Rectal smooth muscle tissue (tissue), 1 donor: ENCODE data around the gene NUAK2.

ENCODE experiments used
- H3K27ac ChIP-seq: one replicate; pipeline ENCODE4 v1.7.0; 2013; ENCODE audit warnings: low read depth, low read length, inconsistent platforms
- H3K27me3 ChIP-seq: one replicate; pipeline ENCODE4 v1.7.0; 2013; ENCODE audit warnings: low read length; ENCODE audit not compliant: control insufficient read depth, insufficient read depth
- H3K36me3 ChIP-seq: one replicate; pipeline ENCODE4 v1.7.0; 2013; ENCODE audit warnings: low read length; ENCODE audit not compliant: control insufficient read depth, insufficient read depth
- H3K4me1 ChIP-seq: one replicate; pipeline ENCODE4 v1.7.0; 2013; ENCODE audit warnings: low read length; ENCODE audit not compliant: control insufficient read depth, insufficient read depth
- H3K4me3 ChIP-seq: one replicate; pipeline ENCODE4 v1.7.0; 2013; ENCODE audit warnings: low read length
- H3K9ac ChIP-seq: one replicate; pipeline ENCODE4 v1.7.0; 2013; ENCODE audit warnings: low read length

NUAK2 gene

DNA sequence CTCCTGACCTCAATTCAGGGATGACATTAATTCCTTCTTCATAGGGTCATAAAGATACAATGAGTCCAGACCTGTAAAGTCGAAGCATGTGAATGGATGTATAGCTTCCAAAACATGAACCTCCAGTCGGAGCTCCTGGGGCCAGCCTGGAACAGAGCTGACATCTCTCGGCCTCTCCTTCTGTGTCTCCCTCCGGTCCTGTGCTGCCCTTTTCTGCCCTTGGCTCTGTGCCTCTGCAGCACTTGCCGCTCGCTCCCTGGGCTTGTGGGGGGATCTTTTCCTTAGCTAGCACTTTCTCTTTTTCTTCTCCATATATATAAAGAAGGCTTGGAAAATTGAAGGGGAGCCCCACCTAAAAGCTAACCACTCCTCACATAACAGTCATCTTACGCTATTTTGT, 51.3 kb downstream of the NUAK2 start:
- no peak overlapping the region for H3K4me3 ChIP-seq
- H3K36me3 ChIP-seq = no peaks in the 10 kb centered on the region
- no peak overlapping the region for H3K9ac ChIP-seq
- no peaks in the 10 kb centered on the region for H3K27me3 ChIP-seq
- H3K27ac ChIP-seq = no peak overlapping the region
- peaks cover 2% of the 10 kb centered on the region for H3K4me1 ChIP-seq

DNA sequence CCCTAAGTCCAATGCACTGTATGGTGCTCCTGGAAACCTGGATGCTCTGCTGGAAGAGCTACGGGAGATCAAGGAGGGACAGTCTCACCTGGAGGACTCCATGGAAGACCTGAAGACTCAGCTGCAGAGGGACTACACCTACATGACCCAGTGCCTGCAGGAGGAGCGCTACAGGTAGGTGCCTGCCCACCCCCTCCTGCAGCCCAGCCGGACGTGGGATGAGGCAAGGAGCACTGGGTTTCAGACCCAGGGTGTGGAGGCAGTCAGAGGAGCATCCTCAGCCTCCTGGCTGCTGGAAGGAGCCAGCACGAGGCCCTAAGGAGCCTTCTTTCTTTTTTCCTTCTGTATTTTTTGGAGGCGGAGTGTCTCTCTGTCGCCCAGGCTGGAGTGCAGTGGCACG, 51.8 kb downstream of the NUAK2 start:
- Histone ChIP-seq H3K27ac (no peak overlapping the region), H3K4me3 (no peak overlapping the region), H3K9ac (no peak overlapping the region), H3K4me1 (peaks cover 2% of the 10 kb centered on the region), H3K36me3 (no peaks in the 10 kb centered on the region), H3K27me3 (no peaks in the 10 kb centered on the region)

DNA sequence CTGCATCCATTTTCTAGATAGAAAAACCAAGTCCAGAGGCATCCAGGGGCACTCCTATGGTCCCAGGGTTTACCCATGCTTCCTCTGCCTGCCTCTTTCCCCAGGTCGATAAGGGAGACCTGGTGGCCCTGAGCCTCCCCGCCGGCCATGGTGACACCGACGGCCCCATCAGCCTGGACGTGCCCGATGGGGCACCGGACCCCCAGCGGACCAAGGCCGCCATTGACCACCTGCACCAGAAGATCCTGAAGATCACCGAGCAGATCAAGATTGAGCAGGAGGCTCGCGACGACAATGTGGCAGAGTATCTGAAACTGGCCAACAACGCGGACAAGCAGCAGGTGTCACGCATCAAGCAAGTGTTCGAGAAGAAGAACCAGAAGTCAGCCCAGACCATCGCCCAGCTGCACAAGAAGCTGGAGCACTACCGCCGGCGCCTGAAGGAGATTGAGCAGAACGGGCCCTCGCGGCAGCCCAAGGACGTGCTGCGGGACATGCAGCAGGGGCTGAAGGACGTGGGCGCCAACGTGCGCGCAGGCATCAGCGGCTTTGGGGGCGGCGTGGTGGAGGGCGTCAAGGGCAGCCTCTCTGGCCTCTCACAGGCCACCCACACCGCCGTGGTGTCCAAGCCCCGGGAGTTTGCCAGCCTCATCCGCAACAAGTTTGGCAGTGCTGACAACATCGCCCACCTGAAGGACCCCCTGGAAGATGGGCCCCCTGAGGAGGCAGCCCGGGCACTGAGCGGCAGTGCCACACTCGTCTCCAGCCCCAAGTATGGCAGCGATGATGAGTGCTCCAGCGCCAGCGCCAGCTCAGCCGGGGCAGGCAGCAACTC, 52.5 kb downstream of the NUAK2 start:
- H3K27ac ChIP-seq = no peak overlapping the region
- no peak overlapping the region for H3K9ac ChIP-seq
- H3K36me3 ChIP-seq = no peaks in the 10 kb centered on the region
- peaks cover 2% of the 10 kb centered on the region for H3K4me1 ChIP-seq
- H3K27me3 ChIP-seq = no peaks in the 10 kb centered on the region
- no peak overlapping the region for H3K4me3 ChIP-seq

DNA sequence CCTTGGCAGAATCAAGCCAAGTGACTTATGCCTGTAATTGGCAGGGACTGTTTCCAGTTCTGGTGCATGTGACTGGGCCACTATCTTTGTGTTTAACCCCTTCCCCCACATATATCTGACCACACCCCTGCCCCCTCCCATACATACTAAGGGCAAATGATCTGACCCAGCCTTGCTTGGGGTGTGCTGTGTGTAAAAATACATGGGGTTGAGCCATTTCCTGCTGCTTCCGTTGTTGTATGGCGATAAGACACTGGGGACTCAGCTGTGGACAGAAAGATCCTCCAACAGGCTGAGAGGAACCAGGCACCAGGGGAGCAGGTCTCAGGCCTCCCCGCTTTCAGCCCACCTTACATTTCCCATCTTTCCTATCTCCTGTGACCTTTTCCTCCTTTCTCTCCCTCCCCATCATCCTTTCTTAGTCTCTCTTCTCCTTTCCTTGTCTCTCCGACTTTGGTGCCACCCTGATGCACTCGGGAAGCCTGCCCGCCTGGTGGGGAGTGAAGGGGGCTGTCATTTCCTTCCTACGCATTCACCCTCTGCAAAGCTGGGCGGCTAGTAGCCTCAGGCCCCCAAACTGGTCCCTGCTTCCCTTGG, 54.1 kb downstream of the NUAK2 start:
- Histone ChIP-seq H3K27ac (no peak overlapping the region), H3K36me3 (no peaks in the 10 kb centered on the region), H3K4me3 (no peak overlapping the region), H3K27me3 (no peaks in the 10 kb centered on the region), H3K4me1 (no peaks in the 10 kb centered on the region), H3K9ac (no peak overlapping the region)

DNA sequence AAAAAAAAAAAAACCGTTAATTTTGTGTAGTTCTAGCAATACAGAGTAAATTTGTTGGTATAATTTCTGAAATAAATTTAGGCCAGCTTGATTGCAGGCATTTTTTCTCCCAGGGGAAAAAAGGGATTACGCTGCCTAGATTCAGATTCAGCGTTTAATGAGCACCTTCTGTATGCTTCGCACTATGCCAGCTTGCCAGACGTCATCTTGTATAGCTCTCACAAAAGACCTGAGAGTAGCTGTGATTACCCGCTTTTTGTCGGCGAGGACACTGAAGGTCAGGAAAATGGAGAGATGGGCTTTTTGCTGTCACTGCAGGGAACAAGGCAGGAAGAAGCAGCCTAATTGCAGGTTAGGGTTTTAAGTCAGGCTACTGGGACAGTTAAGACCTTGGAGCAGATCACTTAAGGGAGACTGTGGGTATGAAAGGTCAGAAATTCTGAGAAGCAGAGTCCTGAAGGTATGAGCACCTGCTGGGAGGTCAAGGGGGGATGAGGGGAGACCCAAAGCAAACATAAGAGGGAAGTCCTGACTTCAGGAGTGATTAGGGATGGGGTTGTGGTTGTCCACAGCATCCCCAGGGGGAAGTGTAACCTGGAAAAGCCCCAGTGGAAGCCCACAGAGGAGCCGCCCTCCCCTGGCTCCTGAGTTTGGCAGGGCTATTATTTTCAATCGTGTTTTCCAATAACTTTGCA, 54.8 kb downstream of the NUAK2 start:
- peaks cover 3% of the 10 kb centered on the region for H3K4me1 ChIP-seq
- H3K9ac ChIP-seq = no peak overlapping the region
- H3K36me3 ChIP-seq = no peaks in the 10 kb centered on the region
- no peaks in the 10 kb centered on the region for H3K27me3 ChIP-seq
- H3K4me3 ChIP-seq = no peak overlapping the region
- no peak overlapping the region for H3K27ac ChIP-seq

DNA sequence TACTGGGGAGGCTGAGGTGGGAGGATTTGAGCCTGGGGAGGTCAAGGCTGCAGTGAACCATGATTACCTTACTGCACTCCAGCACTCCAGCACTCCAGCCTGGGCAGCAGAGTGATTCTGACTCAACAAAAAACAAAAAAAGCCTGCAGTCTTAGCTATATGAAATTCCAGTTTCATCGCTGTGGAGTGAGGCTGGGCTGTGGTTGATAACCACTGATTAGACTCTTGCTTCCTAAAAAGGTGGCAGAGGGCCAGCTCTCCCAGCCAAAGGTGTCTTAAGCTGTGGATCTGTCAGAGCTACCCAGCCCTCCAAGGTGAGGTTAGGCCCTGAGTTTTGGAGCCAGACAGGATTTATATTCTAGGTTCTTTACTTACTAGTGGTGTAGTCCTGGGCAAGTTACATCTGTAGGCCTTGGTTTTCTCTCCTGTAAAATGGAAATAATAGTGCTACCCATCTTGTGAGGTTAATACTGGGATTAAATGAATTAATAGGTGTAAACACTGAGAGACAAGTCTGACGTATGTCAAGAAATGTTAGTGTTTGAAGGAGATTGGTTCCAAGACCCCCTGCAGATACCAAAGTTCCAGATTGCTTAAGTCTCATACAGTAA, 57.9 kb downstream of the NUAK2 start:
- no peak overlapping the region for H3K9ac ChIP-seq
- H3K36me3 ChIP-seq = no peaks in the 10 kb centered on the region
- peaks cover 4% of the 10 kb centered on the region for H3K4me1 ChIP-seq

DNA sequence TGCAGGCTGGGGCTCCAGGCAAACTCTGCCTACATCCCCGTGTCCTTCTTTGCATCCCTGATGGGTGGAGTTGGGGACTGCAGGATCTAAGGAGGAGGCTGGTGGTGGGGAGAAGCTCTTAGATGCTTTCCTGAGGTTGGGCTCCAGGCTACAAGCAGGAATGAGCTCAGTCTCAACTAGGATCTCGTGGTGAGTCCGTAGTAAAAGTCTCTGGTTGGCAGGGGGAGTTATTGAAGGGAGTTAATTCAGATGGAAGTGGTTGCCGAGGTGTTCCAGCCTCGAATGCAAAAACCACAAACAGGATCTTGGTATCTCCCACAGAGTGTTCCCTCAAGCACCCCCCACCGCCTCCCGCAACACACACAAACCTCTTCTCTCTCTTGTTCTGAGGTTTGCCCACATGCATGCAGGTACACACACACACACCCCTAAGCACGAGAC, 58.8 kb downstream of the NUAK2 start:
- peaks cover 4% of the 10 kb centered on the region for H3K4me1 ChIP-seq
- no peaks in the 10 kb centered on the region for H3K27me3 ChIP-seq
- H3K36me3 ChIP-seq = no peaks in the 10 kb centered on the region
- no peak overlapping the region for H3K27ac ChIP-seq
- no peak overlapping the region for H3K4me3 ChIP-seq
- no peak overlapping the region for H3K9ac ChIP-seq

More for the DNA sequence above, 57.9 kb downstream of the NUAK2 start:
- H3K4me3 ChIP-seq = no peak overlapping the region
- no peak overlapping the region for H3K27ac ChIP-seq
- no peaks in the 10 kb centered on the region for H3K27me3 ChIP-seq

DNA sequence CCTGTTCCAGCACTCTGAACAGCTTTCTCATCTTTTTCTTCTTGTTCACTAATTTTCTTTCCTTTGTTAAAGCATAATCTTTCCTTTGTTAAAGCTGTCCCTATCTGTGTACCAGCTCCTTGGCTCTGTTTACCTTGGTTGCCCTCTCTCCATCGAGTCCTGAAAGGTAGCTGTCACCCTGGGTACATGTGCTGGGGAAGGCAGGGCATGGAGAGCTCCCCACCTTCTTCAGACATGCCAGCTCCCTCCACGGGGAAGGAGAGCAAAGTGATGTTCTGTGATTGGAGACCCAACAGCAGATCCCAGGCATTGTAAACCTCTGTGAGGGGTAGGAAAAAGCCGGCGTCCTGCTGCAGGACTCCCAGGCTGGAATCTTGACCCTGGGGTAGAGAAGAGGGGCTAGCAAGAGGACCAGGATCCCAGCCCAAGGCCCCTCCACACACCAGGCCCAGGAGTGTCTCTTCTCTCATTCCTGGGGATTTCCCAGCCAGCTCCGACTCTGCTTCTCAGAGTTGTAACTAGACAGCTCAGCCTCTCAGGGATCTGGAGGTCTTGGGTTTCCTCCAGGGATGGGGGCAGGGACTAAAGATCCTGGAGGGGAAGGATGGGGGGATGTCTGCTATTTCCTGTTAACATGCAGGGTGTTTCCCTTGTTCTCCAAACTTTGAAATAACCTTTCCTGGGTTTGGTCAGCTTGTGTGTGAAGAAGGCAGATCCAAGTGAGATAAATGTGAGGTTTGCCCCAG, 59.4 kb downstream of the NUAK2 start:
- Histone ChIP-seq H3K27ac (no peak overlapping the region), H3K36me3 (no peaks in the 10 kb centered on the region), H3K4me1 (peaks cover 4% of the 10 kb centered on the region), H3K27me3 (no peaks in the 10 kb centered on the region), H3K4me3 (no peak overlapping the region), H3K9ac (no peak overlapping the region)

DNA sequence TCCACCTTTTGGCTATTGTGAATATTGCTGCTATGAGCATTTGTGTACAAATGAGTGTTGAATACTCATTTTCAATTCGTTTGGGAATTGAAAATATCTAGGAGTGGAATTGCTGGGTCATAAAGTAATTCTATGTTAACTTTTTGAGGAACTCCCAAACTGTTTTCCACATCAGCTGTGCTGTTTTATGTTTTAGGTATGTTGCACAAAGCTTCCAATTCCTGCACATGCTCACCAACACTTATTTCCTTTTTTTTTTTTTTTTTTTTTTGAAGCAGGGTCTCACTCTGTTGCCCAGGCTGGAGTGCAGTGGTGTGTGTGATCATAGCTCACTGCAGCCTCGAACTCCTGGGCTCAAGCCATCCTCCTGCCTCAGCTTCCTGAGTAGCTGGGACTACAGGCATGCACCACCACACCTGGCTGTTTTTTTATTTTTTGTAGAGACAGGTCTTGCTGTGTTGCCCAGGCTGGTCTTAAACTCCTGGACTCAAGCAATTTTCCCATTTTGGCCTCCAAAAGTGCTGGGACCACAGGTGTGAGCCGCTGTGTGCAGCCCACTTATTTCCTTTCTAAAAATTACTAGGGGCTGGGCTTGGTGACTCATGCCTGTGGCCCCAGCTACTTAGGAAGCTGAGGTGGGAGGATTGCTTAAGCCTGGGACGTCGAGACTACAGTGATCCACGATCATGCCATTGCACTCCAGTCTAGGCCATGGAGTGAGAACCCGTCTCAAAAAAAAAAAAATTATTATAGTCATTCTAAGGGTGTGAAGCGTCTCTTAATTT, 60.4 kb downstream of the NUAK2 start:
- H3K4me1 ChIP-seq = peaks cover 4% of the 10 kb centered on the region

DNA sequence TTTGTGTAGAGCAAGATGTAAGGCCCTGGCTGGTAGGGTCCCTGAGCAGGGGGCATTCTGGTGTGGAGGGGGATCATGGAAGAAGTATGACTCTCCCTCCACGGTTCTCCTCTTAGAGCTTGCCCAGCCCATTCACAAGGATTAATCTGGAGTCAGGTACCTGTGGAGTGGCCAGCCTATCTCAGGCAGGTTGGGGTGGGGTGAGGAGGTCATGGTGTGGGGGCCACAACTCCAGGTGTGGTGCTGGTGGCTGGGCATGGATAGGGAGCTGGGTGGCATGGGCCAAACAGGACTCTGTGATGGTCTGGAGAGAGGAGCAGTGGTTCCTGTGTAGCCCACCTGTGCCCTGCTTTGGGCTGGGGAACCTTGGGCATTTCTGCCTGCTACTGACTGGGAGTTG, 61.5 kb downstream of the NUAK2 start:
- Histone ChIP-seq H3K36me3 (no peaks in the 10 kb centered on the region), H3K27ac (no peak overlapping the region), H3K4me3 (no peak overlapping the region), H3K9ac (no peak overlapping the region), H3K27me3 (no peaks in the 10 kb centered on the region), H3K4me1 (peaks cover 8% of the 10 kb centered on the region)

More for the DNA sequence above, 60.4 kb downstream of the NUAK2 start:
- Histone ChIP-seq H3K27me3 (no peaks in the 10 kb centered on the region), H3K9ac (no peak overlapping the region), H3K36me3 (no peaks in the 10 kb centered on the region), H3K4me3 (no peak overlapping the region), H3K27ac (no peak overlapping the region)

DNA sequence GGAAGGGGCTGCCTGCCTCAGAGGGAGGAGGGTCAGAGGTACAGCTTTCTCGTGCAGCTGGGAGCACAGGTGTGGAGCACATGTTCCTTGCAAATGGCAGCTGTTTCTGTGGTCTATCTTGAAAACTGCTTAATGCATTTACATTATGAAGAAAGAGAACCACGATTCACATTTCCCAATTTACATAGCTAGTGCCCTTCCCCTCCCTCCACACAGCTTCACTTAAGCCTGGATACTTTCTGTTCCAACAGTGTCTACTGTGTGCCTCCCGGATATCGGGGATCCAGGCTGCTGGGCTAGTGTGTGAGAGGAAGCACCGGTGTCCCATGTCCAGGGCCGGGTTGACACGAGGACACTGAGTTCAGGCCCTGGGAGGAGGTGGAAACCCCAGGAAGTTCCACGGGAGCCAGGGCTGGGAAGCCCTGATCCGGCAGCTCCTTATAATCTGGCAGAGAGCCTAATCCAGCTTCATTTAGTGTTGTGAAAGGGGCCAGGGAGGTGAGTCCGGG, 62.2 kb downstream of the NUAK2 start:
- Histone ChIP-seq H3K36me3 (no peaks in the 10 kb centered on the region), H3K27ac (no peak overlapping the region), H3K9ac (no peak overlapping the region), H3K4me1 (peaks cover 8% of the 10 kb centered on the region), H3K4me3 (no peak overlapping the region), H3K27me3 (no peaks in the 10 kb centered on the region)
